Smooth muscle cell (in vitro differentiated cells): Measurements from ENCODE around the gene PCDHA3. TPM values are rescaled to one million over a fixed set of nuclear protein-coding genes. Genes with fewer than 3 reads are reported as not detected.
A peak's percentile ranks its signal among the peaks of the same experiment; 100 is the strongest.
"Not testable (repeated sequence)": the region's sequence is repeated elsewhere in the genome, so short reads cannot be mapped to it uniquely, and the experiment has no call there.

Experiments
- DNase-seq: peaks from one replicate; lab custom pipeline; 2025; ENCODE audit not compliant: unreplicated experiment; lab: John Stamatoyannopoulos, UW
- H2AFZ ChIP-seq: fragments of 200-600 bp; sonication (generic); 2 replicates; pipeline ENCODE4 v1.6.0; 2016; ENCODE audit warnings: antibody characterized with exemption, low read depth, mild to moderate bottlenecking
- H3F3A ChIP-seq: fragments of 200-600 bp; sonication (generic); 2 replicates; pipeline ENCODE4 v1.6.0; 2017; ENCODE audit warnings: antibody characterized with exemption, low read depth
- H3K27ac ChIP-seq: fragments of 200-600 bp; sonication (generic); 2 replicates; pipeline ENCODE4 v1.5.1; 2016; ENCODE audit warnings: low read depth, mild to moderate bottlenecking
- H3K27me3 ChIP-seq: fragments of 200-600 bp; sonication (generic); 2 replicates; pipeline ENCODE4 v1.6.1; 2016; ENCODE audit warnings: low read depth, mild to moderate bottlenecking
- H3K36me3 ChIP-seq: fragments of 200-600 bp; sonication (generic); 2 replicates; pipeline ENCODE4 v1.5.1; 2016; ENCODE audit warnings: low read depth
- H3K4me1 ChIP-seq: fragments of 200-600 bp; sonication (generic); 2 replicates; pipeline ENCODE4 v1.5.1; 2016; ENCODE audit warnings: low read depth
- H3K4me2 ChIP-seq: fragments of 200-600 bp; sonication (generic); 2 replicates; pipeline ENCODE4 v1.6.0; 2016; ENCODE audit warnings: mild to moderate bottlenecking
- H3K4me3 ChIP-seq: fragments of 200-600 bp; sonication (generic); 2 replicates; pipeline ENCODE4 v1.5.1; 2016; ENCODE audit warnings: mild to moderate bottlenecking
- H3K79me2 ChIP-seq: fragments of 200-600 bp; sonication (generic); 2 replicates; pipeline ENCODE4 v1.6.0; 2016; ENCODE audit warnings: low read depth, mild to moderate bottlenecking
- H3K9ac ChIP-seq: fragments of 200-600 bp; sonication (generic); 2 replicates; pipeline ENCODE4 v1.6.0; 2016; ENCODE audit warnings: low read depth
- H3K9me3 ChIP-seq: fragments of 200-600 bp; sonication (generic); replicated peaks from 2 replicates; pipeline ENCODE4 v1.5.1; 2016; ENCODE audit warnings: low read depth
- H4K20me1 ChIP-seq: fragments of 200-600 bp; sonication (generic); 2 replicates; pipeline ENCODE4 v1.6.0; 2016; ENCODE audit warnings: low read depth
- WGBS: methylation state at CpG from one replicate; pipeline ENCODE4 v1.1.7; 2016; ENCODE audit warnings: low lambda C conversion rate; 5-methylcytosine and 5-hydroxymethylcytosine counted together
- polyA plus RNA-seq: library from polyadenylated mRNA; unstranded; fragments of >200 nt; fragmentation: Nextera tagmentation; extraction: Ambion mirVana; gene quantifications from 2 replicates; pipeline ENCODE4 v1.2.1, GENCODE V29; 2016
- total RNA-seq: library from RNA; depleted of rRNA; stranded (reverse); fragments of >200 nt; gene quantifications from 2 replicates; pipeline ENCODE4 v1.2.3, GENCODE V29; 2014
- TF ChIP-seq, protein P1 (sequence below): fragments of 200-600 bp; sonication (generic); IDR thresholded peaks from 2 replicates; pipeline ENCODE4 v1.5.1; 2017; ENCODE audit warnings: borderline replicate concordance, mild to moderate bottlenecking, antibody characterized with exemption; ENCODE audit not compliant: insufficient read depth, poor library complexity, severe bottlenecking

Gene PCDHA3
- total and polyA plus RNA-seq, 2 experiments from 2014 or later = 0.89 to 3.2 TPM

DNA sequence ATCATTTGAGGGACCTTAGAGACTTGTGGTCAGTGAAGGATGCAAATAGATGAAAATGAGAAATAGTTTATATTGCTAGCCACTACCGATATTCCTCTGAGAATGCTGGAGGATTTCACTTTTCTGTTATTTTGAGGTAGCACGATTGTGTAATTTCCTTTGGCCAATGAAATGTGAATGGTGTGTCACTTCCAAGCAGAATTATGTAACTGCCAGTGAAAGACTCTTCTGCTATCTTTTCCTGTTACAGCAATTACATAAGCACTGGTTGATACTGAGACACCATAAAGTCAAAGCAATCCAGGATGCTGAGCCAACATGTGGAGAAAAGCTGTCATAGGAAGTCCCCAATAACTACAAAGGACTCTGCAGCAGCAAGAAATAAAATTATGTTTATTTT is 9.8 kb upstream of the PCDHA3 start:
- Histone ChIP-seq H3K9ac (no peak overlapping the region), H3K4me1 (no peaks in the 10 kb centered on the region), H4K20me1 (no peaks in the 10 kb centered on the region), H3K4me3 (no peak overlapping the region), H3K27ac (no peak overlapping the region), H3F3A (no peaks in the 10 kb centered on the region), H2AFZ (no peak overlapping the region), H3K27me3 (no peaks in the 10 kb centered on the region), H3K4me2 (no peak overlapping the region), H3K79me2 (no peaks in the 10 kb centered on the region), H3K9me3 (no peaks in the 10 kb centered on the region), H3K36me3 (no peaks in the 10 kb centered on the region)
- TF ChIP-seq, protein P1, sequence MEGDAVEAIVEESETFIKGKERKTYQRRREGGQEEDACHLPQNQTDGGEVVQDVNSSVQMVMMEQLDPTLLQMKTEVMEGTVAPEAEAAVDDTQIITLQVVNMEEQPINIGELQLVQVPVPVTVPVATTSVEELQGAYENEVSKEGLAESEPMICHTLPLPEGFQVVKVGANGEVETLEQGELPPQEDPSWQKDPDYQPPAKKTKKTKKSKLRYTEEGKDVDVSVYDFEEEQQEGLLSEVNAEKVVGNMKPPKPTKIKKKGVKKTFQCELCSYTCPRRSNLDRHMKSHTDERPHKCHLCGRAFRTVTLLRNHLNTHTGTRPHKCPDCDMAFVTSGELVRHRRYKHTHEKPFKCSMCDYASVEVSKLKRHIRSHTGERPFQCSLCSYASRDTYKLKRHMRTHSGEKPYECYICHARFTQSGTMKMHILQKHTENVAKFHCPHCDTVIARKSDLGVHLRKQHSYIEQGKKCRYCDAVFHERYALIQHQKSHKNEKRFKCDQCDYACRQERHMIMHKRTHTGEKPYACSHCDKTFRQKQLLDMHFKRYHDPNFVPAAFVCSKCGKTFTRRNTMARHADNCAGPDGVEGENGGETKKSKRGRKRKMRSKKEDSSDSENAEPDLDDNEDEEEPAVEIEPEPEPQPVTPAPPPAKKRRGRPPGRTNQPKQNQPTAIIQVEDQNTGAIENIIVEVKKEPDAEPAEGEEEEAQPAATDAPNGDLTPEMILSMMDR = no peak
- 89% methylated on average over 2 of the region's 2 CpGs for WGBS
- DNase-seq = no peak

DNA sequence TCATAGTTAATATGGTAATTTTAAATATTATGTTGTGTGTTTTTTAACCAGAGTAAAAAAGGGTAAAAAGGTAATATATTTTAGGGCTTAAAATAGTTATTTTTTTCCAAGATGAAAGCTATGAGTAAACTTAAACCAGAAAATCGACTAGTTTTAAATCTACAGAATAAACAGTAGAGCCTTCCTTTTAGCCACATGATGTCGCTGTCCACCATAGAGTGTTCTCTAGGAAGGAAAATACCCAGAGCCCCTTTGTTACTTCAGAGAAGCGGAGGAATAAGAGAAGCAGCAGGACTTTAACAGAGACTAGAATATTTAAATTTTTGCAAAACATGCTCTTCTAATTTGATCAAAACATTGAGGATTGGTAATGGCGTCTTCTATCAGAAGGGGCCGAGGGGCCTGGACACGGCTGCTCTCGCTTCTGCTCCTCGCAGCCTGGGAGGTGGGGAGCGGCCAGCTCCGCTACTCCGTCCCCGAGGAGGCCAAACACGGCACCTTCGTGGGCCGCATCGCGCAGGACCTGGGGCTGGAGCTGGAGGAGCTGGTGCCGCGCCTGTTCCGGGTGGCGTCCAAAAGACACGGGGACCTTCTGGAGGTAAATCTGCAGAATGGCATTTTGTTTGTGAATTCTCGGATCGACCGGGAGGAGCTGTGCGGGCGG is 6.1 kb upstream of the PCDHA3 start, which contains the start of gene PCDHA2:
Gene PCDHA2, plus strand, starts transcription at position 258 of the 664 bp plus-strand sequence.
- Histone ChIP-seq H3K27me3 (no peaks in the 10 kb centered on the region), H3K4me1 (no peaks in the 10 kb centered on the region), H3K4me2 (peak within 1 kb of the TSS; percentile 83), H3K9ac (no peak within 1 kb of the TSS), H3K27ac (peak within 1 kb of the TSS; percentile 14), H3K79me2 (no peaks in the 10 kb centered on the region), H3K36me3 (peaks cover under 1% of the 10 kb centered on the region), H3K4me3 (peak within 1 kb of the TSS; percentile 66), H2AFZ (peak within 1 kb of the TSS; percentile 95), H3F3A (no peaks in the 10 kb centered on the region), H4K20me1 (no peaks in the 10 kb centered on the region), H3K9me3 (peaks cover 7% of the 10 kb centered on the region)
- DNase-seq = no peak
- WGBS = 6% methylated on average over 27 of the region's 27 CpGs
- TF ChIP-seq, protein P1 = peak; percentile 70

DNA sequence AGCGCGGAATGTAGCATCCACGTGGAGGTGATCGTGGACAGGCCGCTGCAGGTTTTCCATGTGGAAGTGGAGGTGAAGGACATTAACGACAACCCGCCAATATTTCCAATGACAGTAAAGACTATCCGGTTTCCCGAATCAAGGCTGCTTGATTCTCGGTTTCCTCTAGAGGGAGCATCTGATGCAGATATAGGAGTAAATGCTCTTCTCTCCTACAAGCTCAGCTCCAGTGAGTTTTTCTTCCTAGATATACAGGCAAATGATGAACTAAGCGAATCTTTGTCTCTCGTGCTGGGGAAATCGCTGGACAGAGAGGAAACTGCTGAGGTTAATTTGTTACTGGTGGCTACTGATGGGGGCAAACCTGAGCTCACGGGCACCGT is 5.6 kb upstream of the PCDHA3 start:
- H3K9ac ChIP-seq = no peak overlapping the region
- WGBS = 24% methylated on average over 15 of the region's 15 CpGs
- H3F3A ChIP-seq = no peaks in the 10 kb centered on the region
- H3K4me3 ChIP-seq = peak overlapping the region; percentile 66
- no peak for DNase-seq
- no peaks in the 10 kb centered on the region for H3K79me2 ChIP-seq
- H3K9me3 ChIP-seq = peaks cover 7% of the 10 kb centered on the region
- no peaks in the 10 kb centered on the region for H4K20me1 ChIP-seq
- no peaks in the 10 kb centered on the region for H3K27me3 ChIP-seq
- H3K4me1 ChIP-seq = no peaks in the 10 kb centered on the region
- TF ChIP-seq, protein P1 = peak; percentile 39
- H3K36me3 ChIP-seq = peaks cover 4% of the 10 kb centered on the region
- H3K4me2 ChIP-seq = peak overlapping the region; percentile 83
- H3K27ac ChIP-seq = no peak overlapping the region
- peak overlapping the region; percentile 95 for H2AFZ ChIP-seq

DNA sequence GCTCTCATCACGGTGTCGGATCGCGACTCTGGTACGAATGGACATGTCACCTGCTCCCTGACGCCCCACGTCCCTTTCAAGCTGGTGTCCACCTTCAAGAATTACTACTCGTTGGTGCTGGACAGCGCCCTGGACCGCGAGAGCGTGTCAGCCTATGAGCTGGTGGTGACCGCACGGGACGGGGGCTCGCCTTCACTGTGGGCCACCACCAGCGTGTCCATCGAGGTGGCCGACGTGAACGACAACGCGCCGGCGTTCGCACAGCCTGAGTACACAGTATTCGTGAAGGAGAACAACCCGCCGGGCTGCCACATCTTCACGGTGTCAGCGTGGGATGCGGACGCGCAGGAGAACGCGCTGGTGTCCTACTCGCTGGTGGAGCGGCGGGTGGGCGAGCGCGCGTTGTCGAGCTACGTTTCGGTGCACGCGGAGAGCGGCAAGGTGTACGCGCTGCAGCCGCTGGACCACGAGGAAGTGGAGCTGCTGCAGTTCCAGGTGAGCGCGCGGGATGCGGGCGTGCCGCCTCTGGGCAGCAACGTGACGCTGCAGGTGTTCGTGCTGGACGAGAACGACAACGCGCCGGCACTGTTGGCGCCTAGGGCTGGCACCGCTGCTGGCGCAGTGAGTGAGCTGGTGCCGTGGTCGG is 4.7 kb upstream of the PCDHA3 start:
- H3K4me2 ChIP-seq, H3K79me2 ChIP-seq, H4K20me1 ChIP-seq, H3K9me3 ChIP-seq, H3F3A ChIP-seq, H3K4me3 ChIP-seq, H3K9ac ChIP-seq, H3K36me3 ChIP-seq, H3K27ac ChIP-seq, H3K4me1 ChIP-seq, DNase-seq, H2AFZ ChIP-seq, H3K27me3 ChIP-seq: not testable (repeated sequence)
- WGBS = 98% methylated on average over 53 of the region's 72 CpGs
